ENCODE measurements around the gene CFAP206. TPM values are rescaled to one million over a fixed set of nuclear protein-coding genes. Genes with fewer than 3 reads are reported as not detected.

CFAP206 gene
- total RNA-seq, 1 experiment from 2014 or later = not detected

- no peak overlapping the region for H3K4me2 ChIP-seq (ENCODE audit: insufficient read depth, insufficient read length, low read length)
- H3K9ac ChIP-seq (ENCODE audit: extremely low read depth, insufficient read length, low read length) = no peak overlapping the region
- H3K4ac ChIP-seq (ENCODE audit: low read depth, low read length) = no peak overlapping the region
- no peaks in the 10 kb centered on the region for H3K4me1 ChIP-seq (ENCODE audit: insufficient read depth, low read length)
- no peaks in the 10 kb centered on the region for H3K79me2 ChIP-seq (ENCODE audit: insufficient read depth, low read length)
- no peaks in the 10 kb centered on the region for H3K27me3 ChIP-seq (ENCODE audit: insufficient read depth, low read length)
- H2BK12ac ChIP-seq (ENCODE audit: insufficient read length, low read depth, low read length) = no peak overlapping the region
- Mint-ChIP-seq H3K4me1 (no peaks in the 10 kb centered on the region), H3K4me3 (no peak overlapping the region), H3K9me3 (no peaks in the 10 kb centered on the region; a peak in 1 of 5 replicates), H3K36me3 (ENCODE audit: insufficient read depth in 1 of 3, low read depth in 3 of 3) (no peaks in the 10 kb centered on the region), H3K27me3 (ENCODE audit: low read depth) (no peaks in the 10 kb centered on the region; the same call in 1 of the 2 replicates), H3K27ac (no peak overlapping the region)
- TF ChIP-seq, protein P1, sequence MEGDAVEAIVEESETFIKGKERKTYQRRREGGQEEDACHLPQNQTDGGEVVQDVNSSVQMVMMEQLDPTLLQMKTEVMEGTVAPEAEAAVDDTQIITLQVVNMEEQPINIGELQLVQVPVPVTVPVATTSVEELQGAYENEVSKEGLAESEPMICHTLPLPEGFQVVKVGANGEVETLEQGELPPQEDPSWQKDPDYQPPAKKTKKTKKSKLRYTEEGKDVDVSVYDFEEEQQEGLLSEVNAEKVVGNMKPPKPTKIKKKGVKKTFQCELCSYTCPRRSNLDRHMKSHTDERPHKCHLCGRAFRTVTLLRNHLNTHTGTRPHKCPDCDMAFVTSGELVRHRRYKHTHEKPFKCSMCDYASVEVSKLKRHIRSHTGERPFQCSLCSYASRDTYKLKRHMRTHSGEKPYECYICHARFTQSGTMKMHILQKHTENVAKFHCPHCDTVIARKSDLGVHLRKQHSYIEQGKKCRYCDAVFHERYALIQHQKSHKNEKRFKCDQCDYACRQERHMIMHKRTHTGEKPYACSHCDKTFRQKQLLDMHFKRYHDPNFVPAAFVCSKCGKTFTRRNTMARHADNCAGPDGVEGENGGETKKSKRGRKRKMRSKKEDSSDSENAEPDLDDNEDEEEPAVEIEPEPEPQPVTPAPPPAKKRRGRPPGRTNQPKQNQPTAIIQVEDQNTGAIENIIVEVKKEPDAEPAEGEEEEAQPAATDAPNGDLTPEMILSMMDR (conservative IDR thresholded peaks at IDR 0.05) = no peak
- H4K5ac ChIP-seq (ENCODE audit: insufficient read length, low read depth, low read length) = no peak overlapping the region
- no peaks in the 10 kb centered on the region for H3K9me3 ChIP-seq (ENCODE audit: control insufficient read depth, low read depth, low read length)
- H3K23me2 ChIP-seq (ENCODE audit: insufficient read length, low read depth, low read length, poor library complexity, severe bottlenecking) = no peaks in the 10 kb centered on the region
- no peak overlapping the region for H3K14ac ChIP-seq (ENCODE audit: insufficient read depth, low read length)
- DNase-seq = no peak
- H3K27ac ChIP-seq (ENCODE audit: insufficient read length, low read depth, low read length) = no peak overlapping the region
- H4K20me1 ChIP-seq (ENCODE audit: control insufficient read depth, insufficient read depth, insufficient read length) = no peaks in the 10 kb centered on the region
- H2AFZ ChIP-seq (ENCODE audit: low read length) = no peak overlapping the region
- no CpG with 5 or more reads among the region's 5 CpGs for WGBS (ENCODE audit: extremely low coverage, insufficient read length, low lambda C conversion rate)
- no peak overlapping the region for H2AK5ac ChIP-seq (ENCODE audit: insufficient read length, low read length)
- no peak overlapping the region for H3K23ac ChIP-seq (ENCODE audit: insufficient read length, low read depth, low read length)
- no peak overlapping the region for H2BK15ac ChIP-seq (ENCODE audit: low read depth, low read length)
- H3K79me1 ChIP-seq (ENCODE audit: insufficient read depth, low read depth, low read length, poor library complexity, severe bottlenecking) = no peaks in the 10 kb centered on the region
- no peak overlapping the region for H3T11ph ChIP-seq (ENCODE audit: low read length)
- H4K8ac ChIP-seq (replicated peaks; ENCODE audit: insufficient read length, low read depth, low read length) = no peak overlapping the region
- H4K91ac ChIP-seq (ENCODE audit: insufficient read length, low read depth, low read length) = no peak overlapping the region
- H2BK20ac ChIP-seq (ENCODE audit: low read depth, low read length, poor library complexity, severe bottlenecking) = no peak overlapping the region
- H3K18ac ChIP-seq (ENCODE audit: insufficient read length, low read depth, low read length) = no peak overlapping the region
- no peak overlapping the region for H2BK120ac ChIP-seq (ENCODE audit: low read depth, low read length, poor library complexity, severe bottlenecking)
- no peak overlapping the region for H3K56ac ChIP-seq (ENCODE audit: insufficient read length, low read depth, low read length)
- no peak overlapping the region for H2BK5ac ChIP-seq (ENCODE audit: insufficient read length, low read length)
Measured at GRCh38 chr6:87431263-87431662, 23.5 kb downstream of the CFAP206 start.

Measured in H9 (cell line).